Epithelial cell of proximal tubule (primary cell): ENCODE data around the gene B9D2. TPM values are rescaled to one million over a fixed set of nuclear protein-coding genes. Genes with fewer than 3 reads are reported as not detected.
A peak's percentile ranks its signal among the peaks of the same experiment; 100 is the strongest.
"Not testable (repeated sequence)": the region's sequence is repeated elsewhere in the genome, so short reads cannot be mapped to it uniquely, and the experiment has no call there.

ENCODE experiments used
- DNase-seq: peaks from one replicate; pipeline ENCODE4 v3.0.0-alpha.2; 2011; ENCODE audit warnings: low read depth
- H3K4me3 ChIP-seq: 2 replicates; pipeline ENCODE4 v1.5.1; 2011; ENCODE audit warnings: low read depth, mild to moderate bottlenecking, low read length
- CTCF ChIP-seq: conservative IDR thresholded peaks from 2 replicates; pipeline ENCODE4 v1.5.1; 2012; ENCODE audit warnings: low read depth, mild to moderate bottlenecking, low read length
- total RNA-seq: library from RNA; depleted of rRNA; stranded (reverse); fragments of >200 nt; gene quantifications from 2 replicates; pipeline ENCODE4 v1.2.3, GENCODE V29; 2015

Gene B9D2
- total RNA-seq, 1 donor from 2014 or later, result 5.3 TPM

- DNase-seq, result no peak
- no peak for TF ChIP-seq CTCF
Observed at GRCh38 chr19:41351339-41352245, 12.4 kb downstream of the B9D2 start.

GRCh38 chr19:41350735-41351338 lies 13.1 kb downstream of the B9D2 start:
- TF ChIP-seq CTCF, result no peak
- DNase-seq, result no peak
- peak overlapping the region; percentile 93 for H3K4me3 ChIP-seq

More at GRCh38 chr19:41351339-41352245, 12.4 kb downstream of the B9D2 start:
- peak overlapping the region; percentile 93 for H3K4me3 ChIP-seq

GRCh38 chr19:41346916-41347315 lies 17.0 kb downstream of the B9D2 start:
- H3K4me3 ChIP-seq, DNase-seq: not testable (repeated sequence)

- DNase-seq, result no peak
- H3K4me3 ChIP-seq, result no peak overlapping the region
- TF ChIP-seq CTCF, result no peak
Observed at GRCh38 chr19:41344162-41344561, 19.8 kb downstream of the B9D2 start.

- no peak for DNase-seq
- no peak for TF ChIP-seq CTCF
- H3K4me3 ChIP-seq, result no peak overlapping the region
Observed at GRCh38 chr19:41341669-41342490, 22.1 kb downstream of the B9D2 start.

GRCh38 chr19:41339936-41340335 lies 24.0 kb downstream of the B9D2 start:
- peak; percentile 76 for DNase-seq
- H3K4me3 ChIP-seq, result no peak overlapping the region
- no peak for TF ChIP-seq CTCF

- H3K4me3 ChIP-seq, result no peak overlapping the region
- no peak for DNase-seq
- TF ChIP-seq CTCF, result no peak
Observed at GRCh38 chr19:41335467-41335866, 28.5 kb downstream of the B9D2 start.
